BE2C (cell line): ENCODE measurements around the gene FAM216B.

Source experiments
- DNase-seq: peaks from one replicate; pipeline ENCODE4 v3.0.0-alpha.2; 2020
- H3K27me3 ChIP-seq: fragments of 250-450 bp; sonication (Bioruptor Pico); 2 replicates; pipeline ENCODE4 v1.5.1; 2020; ENCODE audit warnings: mild to moderate bottlenecking
- H3K36me3 ChIP-seq: fragments of 250-450 bp; sonication (Bioruptor Pico); 2 replicates; pipeline ENCODE4 v1.5.1; 2020; ENCODE audit warnings: mild to moderate bottlenecking
- H3K4me1 ChIP-seq: fragments of 250-450 bp; sonication (Bioruptor Pico); 2 replicates; pipeline ENCODE4 v1.5.1; 2020
- H3K4me3 ChIP-seq: 2 replicates; pipeline ENCODE4 v1.5.1; 2011; ENCODE audit warnings: low read depth, low read length
- H3K9me3 ChIP-seq: fragments of 250-450 bp; sonication (Bioruptor Pico); 2 replicates; pipeline ENCODE4 v1.5.1; 2020
- TF ChIP-seq, protein P1 (sequence below): IDR thresholded peaks from 2 replicates; pipeline ENCODE4 v1.5.1; 2012; ENCODE audit warnings: mild to moderate bottlenecking, low read depth, low read length

The FAM216B gene

DNA sequence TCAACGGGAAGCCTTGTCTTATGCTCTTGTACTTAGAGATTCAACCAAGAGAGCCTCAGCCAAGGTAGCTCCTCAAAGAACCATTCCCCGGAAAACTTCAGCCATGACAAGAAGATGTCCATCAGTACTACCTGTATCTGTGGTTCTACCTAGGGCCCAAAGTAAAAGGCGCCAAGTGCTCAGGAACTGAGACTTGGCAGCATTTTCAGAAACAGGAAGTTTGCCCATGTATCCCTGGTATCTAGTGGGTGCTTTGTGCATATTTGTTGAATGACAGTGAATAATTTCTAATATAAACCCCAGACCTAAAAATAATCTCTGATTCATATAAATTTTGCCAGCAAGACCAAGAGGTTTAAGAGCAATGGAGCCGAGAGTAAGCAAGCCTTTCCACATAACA, 7.2 kb downstream of the FAM216B start:
- Histone ChIP-seq H3K4me3 (no peak overlapping the region), H3K27me3 (no peaks in the 10 kb centered on the region), H3K4me1 (no peaks in the 10 kb centered on the region), H3K9me3 (no peaks in the 10 kb centered on the region), H3K36me3 (no peaks in the 10 kb centered on the region)
- DNase-seq, result no peak
- TF ChIP-seq, protein P1, sequence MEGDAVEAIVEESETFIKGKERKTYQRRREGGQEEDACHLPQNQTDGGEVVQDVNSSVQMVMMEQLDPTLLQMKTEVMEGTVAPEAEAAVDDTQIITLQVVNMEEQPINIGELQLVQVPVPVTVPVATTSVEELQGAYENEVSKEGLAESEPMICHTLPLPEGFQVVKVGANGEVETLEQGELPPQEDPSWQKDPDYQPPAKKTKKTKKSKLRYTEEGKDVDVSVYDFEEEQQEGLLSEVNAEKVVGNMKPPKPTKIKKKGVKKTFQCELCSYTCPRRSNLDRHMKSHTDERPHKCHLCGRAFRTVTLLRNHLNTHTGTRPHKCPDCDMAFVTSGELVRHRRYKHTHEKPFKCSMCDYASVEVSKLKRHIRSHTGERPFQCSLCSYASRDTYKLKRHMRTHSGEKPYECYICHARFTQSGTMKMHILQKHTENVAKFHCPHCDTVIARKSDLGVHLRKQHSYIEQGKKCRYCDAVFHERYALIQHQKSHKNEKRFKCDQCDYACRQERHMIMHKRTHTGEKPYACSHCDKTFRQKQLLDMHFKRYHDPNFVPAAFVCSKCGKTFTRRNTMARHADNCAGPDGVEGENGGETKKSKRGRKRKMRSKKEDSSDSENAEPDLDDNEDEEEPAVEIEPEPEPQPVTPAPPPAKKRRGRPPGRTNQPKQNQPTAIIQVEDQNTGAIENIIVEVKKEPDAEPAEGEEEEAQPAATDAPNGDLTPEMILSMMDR, result no peak

DNA sequence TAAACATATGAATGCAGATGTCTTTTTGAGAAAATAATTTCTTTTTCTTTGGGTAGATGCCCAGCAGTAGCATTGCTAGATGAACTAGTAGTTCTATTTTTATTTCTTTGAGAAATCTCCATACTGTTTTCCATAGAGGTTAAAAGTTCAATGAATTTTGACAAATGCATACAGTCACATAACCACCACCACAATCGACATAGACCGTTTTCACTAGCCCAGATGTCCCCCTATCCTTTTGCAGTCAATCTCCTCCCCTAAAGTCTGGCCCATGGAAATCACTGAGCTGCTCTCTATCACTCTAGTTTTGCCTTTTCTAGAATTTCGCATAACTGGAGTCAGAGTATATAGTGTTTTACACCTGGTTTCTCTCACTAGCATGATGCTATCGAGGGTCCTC, 10.8 kb downstream of the FAM216B start:
- Histone ChIP-seq H3K27me3 (no peaks in the 10 kb centered on the region), H3K4me3 (no peak overlapping the region), H3K4me1 (no peaks in the 10 kb centered on the region), H3K36me3 (no peaks in the 10 kb centered on the region), H3K9me3 (no peaks in the 10 kb centered on the region)
- no peak for DNase-seq
- TF ChIP-seq, protein P1, result no peak

DNA sequence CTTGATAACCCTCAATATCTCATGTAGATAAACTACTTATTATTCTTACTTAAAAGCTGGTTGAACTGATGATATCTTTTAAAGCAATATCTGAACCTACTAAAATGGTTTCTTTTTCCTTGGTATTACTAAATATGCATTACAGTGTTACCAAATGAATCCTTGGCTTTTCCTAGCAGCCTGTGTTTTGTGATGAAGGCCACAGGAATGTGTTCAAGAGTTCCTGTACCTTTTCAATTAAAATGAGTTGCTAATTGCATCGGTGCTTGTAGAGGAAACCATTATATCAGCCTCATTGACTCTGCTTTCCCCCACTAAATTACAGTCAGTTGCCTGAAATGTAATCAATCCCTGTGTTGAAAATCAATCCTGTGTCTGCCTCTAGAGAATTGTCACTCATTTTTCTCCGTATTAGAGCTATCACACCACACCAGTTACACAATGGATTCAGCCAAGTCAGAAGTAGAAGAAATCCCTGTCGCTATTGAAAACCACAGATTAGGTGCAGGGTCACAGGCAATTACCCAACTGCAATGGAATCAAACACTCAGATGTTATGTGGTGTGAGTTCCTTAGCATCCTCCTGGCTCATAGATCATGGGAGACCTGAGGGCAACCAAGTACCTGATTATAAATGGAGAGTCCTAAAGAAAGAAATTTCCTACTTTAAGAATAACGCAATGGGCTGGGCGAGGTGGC, 13.3 kb downstream of the FAM216B start:
- Histone ChIP-seq H3K4me3 (no peak overlapping the region), H3K27me3 (no peaks in the 10 kb centered on the region), H3K4me1 (no peaks in the 10 kb centered on the region; the same call in 1 of the 2 replicates), H3K36me3 (no peaks in the 10 kb centered on the region), H3K9me3 (no peaks in the 10 kb centered on the region)
- DNase-seq, result no peak
- TF ChIP-seq, protein P1, result no peak

DNA sequence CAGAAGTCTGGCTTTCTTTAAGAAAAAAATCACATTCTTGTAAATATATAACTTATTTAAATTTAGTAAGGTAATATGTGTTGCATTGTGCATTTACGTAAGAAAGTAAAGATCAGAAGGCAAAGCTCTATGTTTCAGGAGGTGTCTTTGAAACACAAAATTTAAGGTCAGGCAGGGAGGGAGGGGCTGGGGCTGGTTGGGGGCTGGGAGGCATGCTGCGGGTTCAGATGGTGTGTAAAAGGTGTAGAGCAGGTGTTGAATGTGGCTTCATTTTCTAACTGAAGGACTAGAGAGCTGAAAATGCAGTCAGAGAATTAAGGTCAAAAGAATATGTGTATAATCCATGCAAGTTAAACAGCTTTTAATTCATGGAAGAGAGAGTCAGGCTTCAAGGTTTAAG, 14.3 kb downstream of the FAM216B start:
- H3K4me1 ChIP-seq, result no peaks in the 10 kb centered on the region; the same call in 1 of the 2 replicates
- H3K4me3 ChIP-seq, result no peak overlapping the region
- TF ChIP-seq, protein P1, result no peak

DNA sequence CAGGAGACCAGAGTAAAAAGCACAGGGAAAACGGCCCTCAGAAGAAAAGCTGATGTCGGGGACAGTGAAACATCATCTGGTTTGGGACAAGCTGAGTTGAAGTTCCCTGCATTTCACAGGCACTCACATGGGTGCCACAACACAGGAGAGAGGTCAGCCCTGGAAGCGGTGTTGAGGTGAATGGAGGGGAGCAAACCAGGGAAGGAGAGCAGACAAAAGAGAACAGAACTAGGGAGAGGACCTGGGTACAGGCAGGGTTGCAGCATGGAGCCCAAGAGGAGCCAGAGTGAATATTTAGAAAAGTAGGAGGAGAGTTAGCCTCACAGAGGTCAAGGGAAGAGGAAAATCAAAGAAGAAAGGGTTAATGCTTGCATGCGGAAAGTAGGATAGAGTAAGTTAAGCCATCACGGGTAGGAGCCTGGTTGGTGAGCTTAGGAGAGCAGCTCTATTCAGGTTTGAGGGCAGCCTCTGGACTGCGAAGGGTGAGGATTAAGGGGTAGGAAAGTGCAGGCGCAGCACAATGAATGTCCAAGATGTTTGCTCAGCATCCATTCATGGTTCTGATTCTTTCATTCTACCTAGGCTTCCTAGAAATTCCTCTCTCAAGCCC, 15.5 kb downstream of the FAM216B start:
- no peaks in the 10 kb centered on the region for H3K27me3 ChIP-seq
- no peak for DNase-seq
- H3K9me3 ChIP-seq, result no peaks in the 10 kb centered on the region
- no peak overlapping the region for H3K4me3 ChIP-seq
- no peaks in the 10 kb centered on the region for H3K36me3 ChIP-seq
- TF ChIP-seq, protein P1, result no peak
- no peaks in the 10 kb centered on the region; the same call in 1 of the 2 replicates for H3K4me1 ChIP-seq

More for the DNA sequence above, 14.3 kb downstream of the FAM216B start:
- Histone ChIP-seq H3K27me3 (no peaks in the 10 kb centered on the region), H3K36me3 (no peaks in the 10 kb centered on the region), H3K9me3 (no peaks in the 10 kb centered on the region)
- DNase-seq, result no peak

DNA sequence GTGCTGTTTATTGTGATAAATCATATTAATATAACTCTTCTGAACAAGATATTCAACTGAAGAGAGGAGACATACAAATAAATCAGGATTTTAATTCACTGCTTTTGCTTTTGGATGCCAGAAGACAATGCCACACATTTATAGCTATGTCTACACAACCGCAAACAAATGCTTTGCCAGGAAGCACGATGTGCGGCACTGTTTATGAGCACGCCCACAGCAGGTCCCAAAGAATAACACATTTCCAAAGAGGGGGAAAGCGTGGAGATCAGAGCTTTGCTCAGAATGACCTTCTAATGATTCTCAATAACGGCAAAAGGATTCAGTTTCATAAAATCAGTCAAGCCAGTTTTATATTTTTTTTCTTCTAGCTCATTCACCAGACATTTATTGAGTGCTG, 16.7 kb downstream of the FAM216B start:
- H3K27me3 ChIP-seq, result no peaks in the 10 kb centered on the region
- no peak for DNase-seq
- no peaks in the 10 kb centered on the region; the same call in 1 of the 2 replicates for H3K4me1 ChIP-seq
- H3K36me3 ChIP-seq, result no peaks in the 10 kb centered on the region
- H3K9me3 ChIP-seq, result no peaks in the 10 kb centered on the region
- H3K4me3 ChIP-seq, result no peak overlapping the region
- TF ChIP-seq, protein P1, result no peak
